ENCODE measurements around the gene REN. TPM values are rescaled to one million over a fixed set of nuclear protein-coding genes. Genes with fewer than 3 reads are reported as not detected.
A peak's percentile ranks its signal among the peaks of the same experiment; 100 is the strongest.

The REN gene
- total RNA-seq, 1 donor from 2014 or later, result not detected

DNA sequence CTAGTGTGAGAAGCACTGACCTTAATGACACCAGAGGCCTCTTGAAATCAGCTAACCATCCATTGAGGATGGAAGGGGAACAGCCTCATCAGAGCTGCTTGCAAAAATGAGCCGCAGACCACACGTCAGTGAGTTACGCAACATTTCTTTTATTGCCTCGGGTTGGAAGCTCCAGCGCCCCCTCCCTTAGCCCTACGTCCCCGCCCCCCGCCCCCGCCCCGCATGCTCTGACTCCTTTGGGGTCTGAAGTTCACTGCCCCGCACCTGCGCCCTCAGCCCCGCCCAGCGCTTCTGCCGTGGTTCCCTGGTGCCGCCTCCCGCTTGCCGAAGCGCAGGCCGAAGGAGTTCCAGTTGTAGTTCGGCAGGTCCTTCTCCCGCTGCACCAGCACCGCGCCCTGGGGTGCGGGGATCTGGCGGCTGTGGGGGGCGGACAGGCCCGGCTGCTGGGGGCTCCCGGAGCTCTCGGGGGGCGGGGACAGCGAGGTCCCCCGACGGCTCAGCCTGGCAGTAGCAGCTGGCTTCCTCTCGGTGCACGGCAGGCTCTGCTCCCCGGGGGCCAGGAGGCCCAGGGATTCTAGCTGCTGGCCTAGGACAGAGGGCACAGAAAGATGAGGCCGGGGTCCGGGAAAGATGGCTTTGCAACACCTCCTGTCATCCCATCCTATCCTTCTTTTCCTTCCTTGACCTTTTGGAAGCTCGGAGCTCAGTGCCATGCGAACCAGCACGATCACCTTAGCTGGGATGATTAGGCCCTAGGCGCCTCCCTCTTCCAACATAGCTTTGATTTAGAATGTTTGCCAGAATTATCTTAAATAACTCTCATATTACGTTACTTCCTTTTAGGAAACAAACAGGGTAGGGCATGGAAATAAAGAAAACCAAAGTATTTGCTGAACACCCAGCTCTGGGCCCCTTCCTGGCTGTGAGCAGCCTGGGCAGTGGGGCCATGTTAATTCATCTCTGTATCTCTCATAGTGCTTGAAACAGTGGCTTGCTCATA, 24.4 kb upstream of the REN start:
- peak; percentile 27 for DNase-seq (ENCODE audit: low spot score)

DNA sequence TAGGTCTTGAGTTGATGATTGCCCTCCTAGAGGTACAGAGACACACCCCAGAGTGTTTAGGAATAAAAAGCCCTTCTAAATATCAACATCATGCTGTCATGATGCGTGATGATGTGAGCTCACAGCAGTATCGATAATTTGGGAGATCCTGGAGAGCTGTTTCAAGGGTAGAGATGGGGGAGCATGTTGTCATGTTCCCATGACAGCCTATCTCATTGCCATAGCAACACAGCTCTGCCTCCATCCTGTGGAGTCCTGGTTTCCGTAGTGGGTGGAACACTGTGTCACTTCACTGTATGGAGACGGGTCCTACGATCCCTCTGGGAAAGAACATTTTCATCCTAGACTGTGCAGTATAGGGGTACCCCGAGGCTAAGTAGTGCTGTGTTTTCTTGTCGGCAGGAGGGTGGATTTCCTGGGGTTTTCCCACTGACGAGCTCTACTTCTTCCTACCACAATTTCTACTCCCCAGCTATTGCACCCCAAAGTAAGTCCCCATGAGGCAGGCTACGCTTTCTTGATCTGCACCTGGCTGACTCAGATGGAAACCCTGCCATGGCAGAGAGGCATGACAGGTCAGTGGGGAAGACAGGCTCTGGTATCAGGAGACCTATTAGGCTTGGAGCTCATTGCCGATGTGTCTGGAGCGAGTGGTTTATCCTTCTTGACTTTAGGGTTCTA, 23.0 kb upstream of the REN start:
- no peak for DNase-seq (ENCODE audit: low spot score)

DNA sequence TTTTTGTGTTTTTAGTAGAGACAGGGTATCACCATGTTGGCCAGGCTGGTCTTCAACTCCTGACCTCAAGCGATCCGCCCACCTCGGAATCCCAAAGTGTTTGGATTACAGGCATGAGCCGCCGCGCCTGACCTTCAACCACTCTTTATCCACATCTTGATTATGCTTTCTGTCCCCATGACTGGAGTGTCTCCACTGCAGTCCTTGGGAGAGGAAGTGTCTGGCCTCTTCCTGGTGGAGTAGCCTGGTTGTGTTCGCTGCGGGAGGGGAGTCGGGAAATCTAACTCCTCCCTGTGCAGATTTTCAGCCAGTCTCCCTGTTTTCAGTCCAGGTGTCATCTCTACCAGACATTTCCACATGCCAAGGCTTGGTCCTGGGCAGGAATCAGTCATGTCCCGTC, 20.5 kb upstream of the REN start:
- DNase-seq (ENCODE audit: low spot score), result no peak

DNA sequence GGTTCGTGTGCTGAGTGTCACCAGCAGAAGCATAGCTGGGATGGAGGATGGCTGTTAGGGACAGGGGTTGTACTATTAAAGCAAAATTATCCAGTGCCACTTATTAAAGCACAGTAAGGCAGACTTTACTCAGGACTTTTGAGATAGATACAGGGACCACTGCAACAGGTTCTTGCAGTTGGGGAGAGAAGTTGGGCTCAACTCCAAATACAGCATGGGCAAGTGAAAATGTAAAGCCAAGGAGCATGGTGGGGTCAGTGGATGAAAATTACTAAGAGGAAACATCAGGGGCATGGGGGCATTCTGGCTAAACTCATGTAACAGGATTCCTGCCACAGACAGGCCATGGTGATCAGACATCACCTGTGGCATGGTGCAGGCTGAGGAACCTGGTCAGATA, 15.0 kb upstream of the REN start:
- no peak for DNase-seq (ENCODE audit: low spot score)

DNA sequence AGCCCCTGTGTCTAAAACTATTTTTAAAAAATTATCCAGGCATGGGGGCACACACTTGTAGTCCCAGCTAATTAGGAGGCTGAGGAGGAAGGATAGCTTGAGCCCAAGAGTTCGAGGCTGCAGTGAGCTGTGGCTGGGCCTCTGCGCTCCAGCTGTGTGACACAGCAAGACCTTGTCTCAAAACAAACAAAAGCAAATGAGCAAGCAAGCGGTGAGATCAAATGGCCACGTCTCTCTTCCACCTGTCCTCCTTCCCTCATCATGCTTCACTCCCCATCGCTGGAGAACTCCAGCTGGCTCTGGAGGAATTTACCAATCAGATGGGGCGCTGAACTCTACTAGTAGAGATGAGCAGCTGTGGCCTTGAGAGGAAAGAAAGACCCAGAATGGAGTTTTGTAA, 14.0 kb upstream of the REN start:
- DNase-seq (ENCODE audit: low spot score), result no peak

DNA sequence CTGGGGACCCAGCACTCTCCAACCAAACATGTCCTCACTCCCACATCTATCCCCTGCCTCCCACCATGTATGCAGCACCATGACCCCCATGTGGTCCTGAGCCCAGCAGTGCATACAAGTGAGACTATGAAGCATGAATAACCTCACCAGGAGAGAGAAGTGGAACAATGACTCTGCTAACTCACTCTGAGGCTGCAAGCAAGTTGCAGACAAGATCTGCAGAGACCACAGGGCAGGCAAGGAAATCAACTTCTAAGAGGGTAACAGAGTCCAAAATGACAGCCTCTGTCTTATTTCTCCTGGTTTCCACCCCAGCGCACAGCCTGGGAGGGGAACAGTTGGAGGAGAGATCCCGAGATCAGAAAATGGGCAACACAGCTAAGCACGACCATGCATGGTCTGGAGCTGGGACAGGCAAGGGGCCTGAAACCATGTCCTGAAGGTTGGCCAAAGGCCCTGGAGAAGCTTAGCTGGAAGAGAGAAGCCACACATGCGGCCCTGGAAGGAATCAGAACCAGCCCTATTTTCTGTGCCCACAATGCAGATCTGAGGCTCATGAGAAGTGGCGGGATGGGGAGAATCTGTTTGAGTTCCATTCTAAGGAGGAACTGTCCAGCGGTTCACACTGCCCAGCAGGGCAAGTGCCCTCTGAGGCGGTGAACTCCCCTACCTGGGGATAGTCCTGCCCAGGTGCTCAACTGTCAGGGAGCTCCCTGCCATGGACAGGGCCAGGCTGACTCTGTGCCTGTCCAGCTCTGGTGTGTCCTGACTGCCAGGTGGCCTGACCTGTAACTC, 12.5 kb upstream of the REN start:
- DNase-seq (ENCODE audit: low spot score), result no peak

DNA sequence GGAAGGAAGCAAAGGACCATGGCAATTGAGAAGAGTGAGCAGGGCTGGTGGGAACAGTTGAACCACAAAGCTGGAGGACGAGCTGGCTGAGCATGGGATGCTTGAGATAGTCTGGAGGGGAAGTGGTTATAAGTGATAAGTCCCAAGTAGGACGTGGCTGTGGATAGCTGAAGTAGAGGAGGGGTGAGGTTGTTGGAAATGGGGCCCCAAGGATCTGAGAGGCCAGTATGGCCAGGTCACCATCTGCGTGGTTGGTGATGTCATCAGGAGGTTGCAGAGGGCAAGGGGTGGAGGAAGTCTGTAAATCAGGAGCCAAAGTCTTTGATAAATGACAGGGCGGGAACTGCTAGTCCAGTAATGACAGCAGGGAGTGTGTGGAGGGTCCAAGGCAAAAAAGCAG, 11.0 kb upstream of the REN start:
- no peak for DNase-seq (ENCODE audit: low spot score)

DNA sequence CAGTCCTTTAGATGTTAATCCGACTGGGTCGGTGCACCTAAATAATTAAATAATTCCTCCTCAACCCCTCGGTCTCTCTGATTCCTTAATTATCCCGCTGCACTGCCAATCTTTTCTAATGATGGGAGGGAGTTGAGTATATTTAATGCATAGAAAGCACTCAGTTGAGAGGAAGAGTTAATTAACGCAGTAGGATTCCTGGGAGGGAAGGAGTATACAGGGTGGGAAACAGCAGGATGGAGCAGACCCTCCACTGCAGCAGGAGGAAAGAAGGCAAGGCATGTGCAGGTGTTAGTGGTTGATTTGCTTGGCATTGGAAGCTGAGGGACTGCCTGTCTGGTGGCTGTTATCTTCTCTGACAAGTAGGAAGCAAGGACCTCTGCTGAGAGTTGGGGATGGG, 9.9 kb upstream of the REN start:
- DNase-seq (ENCODE audit: low spot score), result no peak

DNA sequence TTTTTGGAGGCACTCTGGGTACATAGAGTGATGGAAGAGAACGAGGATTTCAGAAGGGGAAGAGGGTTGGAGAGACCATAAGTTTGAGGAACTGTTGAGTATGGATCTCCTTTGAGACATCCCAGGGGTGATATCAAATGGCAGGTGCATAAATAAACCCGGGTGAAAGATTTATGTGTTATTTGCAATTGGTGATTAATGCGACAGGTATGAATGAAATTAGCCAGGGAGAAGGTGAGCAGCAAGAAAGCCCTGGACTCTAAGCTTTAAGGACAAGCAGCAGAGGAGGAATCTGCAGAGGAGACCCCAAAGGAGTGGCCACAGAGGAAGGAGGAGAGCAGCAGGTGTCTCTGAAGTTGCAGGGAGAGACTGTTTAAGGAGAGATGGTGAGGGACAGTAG, 8.8 kb upstream of the REN start:
- no peak for DNase-seq (ENCODE audit: low spot score)

DNA sequence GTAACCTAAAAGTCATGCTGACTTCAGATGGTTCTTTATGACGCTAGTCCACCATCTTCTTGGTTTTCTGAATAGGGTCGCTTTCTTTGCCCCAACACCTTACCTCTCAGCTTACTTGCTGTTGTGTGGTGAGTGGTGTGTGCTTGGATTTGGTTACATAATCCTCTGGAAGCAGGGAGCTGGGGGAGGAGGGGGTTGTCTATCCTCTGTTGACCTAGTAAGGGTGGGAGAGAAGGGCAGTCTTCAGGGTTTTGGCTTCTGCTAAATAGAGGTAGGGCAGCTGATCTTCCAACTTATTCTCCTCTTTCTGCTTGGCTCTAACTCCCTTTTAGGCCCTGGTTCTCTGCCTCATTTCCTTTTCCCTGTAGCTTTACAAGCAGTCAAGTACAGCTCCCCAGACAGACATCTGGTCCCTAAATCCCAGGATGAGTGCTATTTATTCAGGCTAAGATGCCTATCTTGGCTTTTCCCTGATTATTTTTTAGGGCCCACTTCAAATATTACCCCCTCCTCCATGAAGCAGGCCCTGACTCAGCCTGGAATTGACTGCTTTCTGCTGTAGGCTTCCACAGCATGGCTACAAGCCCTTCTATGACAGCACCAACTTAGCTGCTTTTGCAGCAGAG, 6.4 kb upstream of the REN start:
- no peak for DNase-seq (ENCODE audit: low spot score)

DNA sequence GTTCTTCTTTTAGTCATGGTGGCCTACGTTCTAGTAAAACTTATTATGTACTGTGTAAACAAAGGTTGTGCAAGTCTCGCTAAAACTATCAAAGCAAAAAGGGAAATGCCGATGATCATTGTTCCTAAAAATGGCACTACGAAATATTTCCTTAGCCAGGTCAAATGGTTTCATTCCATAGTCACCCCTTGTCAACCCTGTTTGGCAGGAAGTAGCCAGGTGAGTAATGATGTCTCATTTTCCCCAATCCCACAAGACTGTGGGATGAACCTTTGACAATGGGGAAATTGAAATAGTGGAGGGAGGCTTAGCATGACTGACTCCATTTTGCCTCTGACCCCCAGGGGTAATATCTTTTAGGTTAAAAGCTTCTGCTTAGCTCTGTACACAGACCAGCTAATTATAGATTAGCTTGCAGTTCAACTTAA, 5.6 kb upstream of the REN start:
- no peak for DNase-seq (ENCODE audit: low spot score)

DNA sequence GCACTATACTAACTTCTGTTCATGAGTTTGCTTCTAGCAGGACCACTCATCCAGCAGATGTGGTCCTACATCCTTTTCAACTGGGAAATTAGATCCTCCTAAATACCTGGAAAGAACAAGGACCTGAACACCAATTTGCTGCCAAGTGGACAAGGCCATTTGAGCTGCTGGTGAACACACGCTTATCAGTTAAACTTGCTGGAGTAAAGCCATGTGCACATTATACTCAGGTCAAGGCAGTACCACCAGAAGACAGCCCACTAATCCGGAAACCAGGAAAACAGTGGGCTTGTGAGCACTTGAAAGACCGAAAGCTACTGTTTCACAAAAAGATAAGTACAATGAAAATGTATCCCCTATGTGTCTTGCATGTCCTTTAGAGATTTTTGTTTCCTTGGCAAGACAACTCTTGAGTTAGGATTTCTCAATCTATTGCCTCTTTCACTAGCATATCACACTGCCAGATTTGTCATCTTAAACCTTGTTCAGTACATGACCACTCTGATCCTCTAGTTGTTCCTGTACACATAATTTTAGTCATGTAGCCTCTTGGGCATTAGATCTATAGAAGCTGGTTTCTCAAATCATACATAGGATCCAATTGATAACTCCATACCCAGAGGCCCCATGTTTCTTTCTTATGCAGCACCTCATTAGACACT, 4.5 kb upstream of the REN start:
- no peak for DNase-seq (ENCODE audit: low spot score)

DNA sequence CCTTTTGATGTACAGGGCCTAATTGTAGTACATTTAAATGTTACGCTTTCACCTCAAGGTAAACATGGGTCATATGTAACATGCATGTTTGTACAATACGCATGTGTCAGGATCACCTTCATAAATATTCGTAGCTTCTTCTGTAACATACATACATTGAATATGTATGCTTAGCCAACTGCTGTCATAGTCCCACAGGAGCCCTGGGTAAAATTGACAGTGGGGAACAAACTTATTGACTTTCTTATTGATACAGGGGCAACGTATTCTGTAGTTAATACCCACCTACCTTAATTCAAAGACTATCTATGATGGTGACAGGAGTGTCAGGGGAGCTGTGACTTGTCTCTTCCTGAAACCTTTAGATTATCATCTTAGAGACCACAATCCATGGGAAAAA, 3.7 kb upstream of the REN start:
- DNase-seq (ENCODE audit: low spot score), result no peak

DNA sequence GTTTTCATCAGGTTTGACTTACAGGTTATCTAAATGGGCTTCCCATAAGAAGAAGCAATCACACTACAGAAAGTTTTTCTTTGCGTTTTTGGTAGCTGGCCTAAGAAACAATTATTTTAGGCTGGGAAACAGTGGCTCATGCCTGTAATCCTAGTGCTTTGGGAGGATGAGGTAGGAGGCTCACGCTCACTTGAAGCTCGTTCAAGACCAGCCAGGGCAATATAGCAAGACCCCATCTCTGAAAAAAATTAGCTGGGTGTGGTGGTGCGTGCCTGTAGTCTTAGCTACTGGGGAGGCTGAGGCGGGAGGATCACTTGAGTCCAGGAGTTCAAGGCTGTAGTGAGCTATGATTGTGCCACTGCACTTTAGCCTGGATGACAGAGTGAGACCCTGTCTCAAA, 1.6 kb upstream of the REN start:
- no peak for DNase-seq (ENCODE audit: low spot score)

DNA sequence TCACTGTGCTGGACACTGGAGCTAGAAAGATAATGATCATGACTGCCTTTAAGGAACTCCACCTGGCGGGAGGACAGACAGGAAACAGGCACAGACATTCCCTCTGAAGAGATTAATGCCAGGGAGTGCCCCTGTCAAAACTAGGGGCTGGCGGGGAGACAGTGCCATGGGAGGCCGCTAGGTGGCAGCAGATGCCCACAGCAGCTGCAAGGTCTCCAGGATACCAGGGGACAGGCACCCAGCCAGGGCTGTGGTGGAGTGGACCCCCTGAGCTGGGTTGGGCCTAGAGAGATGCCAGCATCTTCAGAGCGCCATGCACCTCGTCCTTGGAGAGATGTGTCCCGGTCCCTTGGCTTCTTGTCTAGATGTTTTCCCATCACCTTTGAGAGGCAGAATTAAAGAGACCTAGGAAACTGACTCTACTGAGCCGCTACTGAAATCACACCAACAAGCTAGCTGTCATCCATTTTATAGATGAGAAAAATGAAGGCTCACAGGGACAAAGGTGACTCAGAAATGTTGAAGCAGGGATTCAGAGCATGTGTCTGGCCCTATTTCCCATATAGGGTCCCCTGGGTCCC, 3.6 kb downstream of the REN start:
- peak; percentile 83 for DNase-seq (ENCODE audit: low spot score)

DNA sequence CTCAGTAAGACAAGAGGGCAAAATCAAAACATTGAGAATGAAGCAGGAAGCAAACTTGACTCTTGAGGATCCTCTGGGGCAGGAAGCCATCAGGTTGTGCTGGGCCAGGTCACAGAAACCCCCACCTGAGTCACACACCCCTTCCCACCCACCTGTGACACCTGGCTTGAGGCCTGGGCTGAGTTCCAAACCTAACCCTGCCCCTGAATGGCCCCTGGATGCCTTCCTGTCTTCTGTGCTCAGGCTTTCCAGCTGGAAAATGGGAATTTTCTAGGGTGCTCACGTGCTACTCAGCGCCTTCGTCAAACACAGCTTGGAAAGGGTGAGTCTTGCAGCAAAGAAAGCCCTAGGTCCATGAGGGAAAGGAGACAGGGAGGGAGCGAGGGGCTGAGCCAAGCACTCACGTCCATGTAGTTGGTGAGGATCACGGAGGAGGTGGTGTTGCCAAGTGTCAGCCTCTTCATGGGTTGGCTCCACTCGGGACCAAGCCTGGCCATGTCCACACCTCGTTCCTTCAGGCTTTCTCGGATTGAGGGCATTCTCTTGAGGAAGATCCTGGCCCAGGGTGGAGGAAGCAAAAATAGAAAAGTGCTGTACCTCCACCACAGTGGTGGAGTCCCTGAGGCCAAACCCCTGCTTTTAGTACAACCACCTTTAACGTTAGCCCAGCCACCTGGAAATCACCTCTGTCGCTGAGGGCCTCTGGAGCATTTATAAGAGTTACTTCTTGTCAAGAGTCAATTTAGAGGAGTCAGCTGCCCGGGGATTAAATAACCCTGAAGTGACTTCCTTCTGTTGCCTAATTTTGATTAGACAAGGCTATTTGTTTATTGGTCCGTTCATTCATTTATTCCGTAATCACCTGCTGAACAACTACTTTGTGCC, 4.3 kb downstream of the REN start:
- no peak for DNase-seq (ENCODE audit: low spot score)

DNA sequence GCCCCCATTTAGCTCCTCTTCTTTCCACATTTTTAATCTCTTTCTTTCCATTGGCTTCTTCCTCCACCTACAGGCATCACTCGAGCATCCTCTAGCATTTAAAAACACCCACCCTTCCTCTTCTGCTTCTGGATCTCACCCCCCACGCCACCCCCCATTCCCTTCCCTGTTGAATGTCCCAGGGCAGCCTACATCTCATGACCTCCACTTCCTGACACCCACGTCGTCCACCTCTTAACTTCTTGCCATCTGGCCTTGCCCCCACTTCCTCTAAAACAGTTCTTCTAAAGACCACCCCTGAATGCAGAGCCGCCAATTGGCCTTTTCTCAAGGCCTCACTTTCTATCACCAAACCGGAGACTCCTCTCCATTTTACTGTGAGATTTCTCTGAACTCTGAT, 8.2 kb downstream of the REN start:
- DNase-seq (ENCODE audit: low spot score), result no peak

DNA sequence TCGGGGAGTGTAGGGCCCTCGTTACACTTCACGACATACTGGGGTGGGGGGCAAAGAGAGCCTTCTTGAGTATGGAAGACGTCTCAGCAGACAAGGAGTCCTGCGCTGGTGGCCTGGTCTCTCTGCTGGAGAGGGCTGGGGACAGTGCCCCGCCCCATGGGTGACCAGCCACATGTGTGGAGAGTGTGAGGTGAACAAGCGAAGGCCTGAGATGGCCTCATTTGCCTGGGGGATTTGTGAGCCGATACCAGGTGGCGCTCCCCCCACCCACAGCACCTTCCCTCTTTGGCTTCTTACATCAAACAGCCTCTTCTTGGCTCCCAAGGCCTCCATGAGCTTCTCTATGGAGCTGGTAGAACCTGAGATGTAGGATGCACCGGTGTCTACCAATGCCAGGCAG, 10.3 kb downstream of the REN start:
- no peak for DNase-seq (ENCODE audit: low spot score)

DNA sequence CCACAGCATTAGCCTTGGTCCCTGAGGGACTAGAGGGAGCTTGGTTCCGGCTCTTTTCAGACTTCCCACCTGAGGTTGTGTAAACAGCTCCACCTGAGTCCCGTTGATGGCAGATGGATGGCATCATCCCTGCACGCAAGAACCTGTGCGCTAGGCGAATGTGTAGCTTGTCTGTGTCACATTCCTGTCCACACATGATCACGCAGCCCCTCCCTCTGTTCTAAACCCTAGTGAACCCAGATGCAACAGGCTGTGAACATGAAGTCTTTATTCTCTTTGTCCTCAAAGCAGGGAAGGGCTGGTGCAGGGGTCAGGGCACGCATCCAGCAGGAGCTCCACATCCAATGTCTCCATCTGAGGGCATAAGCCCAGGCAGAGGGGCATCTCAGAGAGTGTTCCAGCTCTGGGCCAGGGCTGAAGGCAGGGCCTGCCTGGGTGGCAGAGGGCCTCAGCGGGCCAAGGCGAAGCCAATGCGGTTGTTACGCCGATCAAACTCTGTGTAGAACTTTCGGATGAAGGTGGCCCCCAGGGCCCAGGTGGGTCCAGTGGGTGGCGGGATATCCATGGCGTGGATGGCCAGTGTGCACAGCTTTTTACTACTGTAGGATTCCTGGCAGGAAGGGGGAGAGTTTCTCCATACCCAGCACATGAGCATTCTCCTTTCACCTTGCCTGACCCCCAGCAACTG, 11.4 kb downstream of the REN start:
- DNase-seq (ENCODE audit: low spot score), result no peak
